PC-3 (cell line): ENCODE measurements around the gene G6PC3.

Experiments used
- CTCF ChIP-seq: fragments of 300-600 bp; sonication (generic); conservative IDR thresholded peaks from 2 replicates; pipeline ENCODE4 v1.5.1; 2017; ENCODE audit warnings: antibody characterized with exemption, low read depth, mild to moderate bottlenecking, low read length
- EZH2 ChIP-seq: fragments of 300-600 bp; sonication (generic); IDR thresholded peaks from one replicate; pipeline ENCODE4 v1.6.1; 2017; ENCODE audit warnings: antibody characterized with exemption, mild to moderate bottlenecking, low read length; ENCODE audit not compliant: unreplicated experiment

- TF ChIP-seq CTCF (no peak), EZH2 (no peak)
Measured at GRCh38 chr17:44120851-44121605, 50.5 kb downstream of the G6PC3 start.
